ENCODE measurements around the gene GGCT. TPM values are rescaled to one million over a fixed set of nuclear protein-coding genes. Genes with fewer than 3 reads are reported as not detected.

GGCT gene
- polyA plus RNA-seq, 3 donors = 7.6 to 18.1 (median 10.7) TPM

GRCh38 chr7:30473903-30474302 lies 30.7 kb downstream of the GGCT start:
- no peak overlapping the region for H3K4me2 ChIP-seq (replicated peaks; ENCODE audit: extremely low read depth, low read length, poor library complexity, severe bottlenecking)
- no peaks in the 10 kb centered on the region for H3K9me3 ChIP-seq (replicated peaks in 1 of 2; ENCODE audit: control insufficient read depth in 1 of 2, insufficient read depth in 1 of 2, low read length in 2 of 2)
- H3K4me1 ChIP-seq (ENCODE audit: control insufficient read depth in 1 of 2, insufficient read depth in 2 of 2, low read length in 2 of 2) = peaks cover 38 to 44% of the 10 kb centered on the region in 2 donors
- H3K4me3 ChIP-seq (replicated peaks in 1 of 3; ENCODE audit: low read depth in 2 of 3, low read length in 3 of 3) = no peak overlapping the region
- Mint-ChIP-seq H3K36me3 (peaks cover 24 to 29% of the 10 kb centered on the region in 2 donors), H3K9me3 (peaks cover 0 to 3% (median 0%) of the 10 kb centered on the region in 7 donors), H3K4me1 (peaks cover 70% of the 10 kb centered on the region), H3K27me3 (ENCODE audit: low read depth in 3 of 3) (no peaks in the 10 kb centered on the region), H3K27ac (peak overlapping the region in 6 of 7 donors; percentile 12 to 69 (median 62)), H3K4me3 (no peak overlapping the region)
- H3K9ac ChIP-seq (ENCODE audit: insufficient read depth, low read length, poor library complexity, severe bottlenecking) = no peak overlapping the region
- H3K27me3 ChIP-seq (ENCODE audit: control insufficient read depth in 2 of 2, insufficient read depth in 2 of 2, low read length in 2 of 2) = no peaks in the 10 kb centered on the region
- WGBS (ENCODE audit: insufficient coverage) = no CpG with 5 or more reads among the region's 1 CpG
- H3K27ac ChIP-seq (ENCODE audit: low read depth in 1 of 2, low read length in 2 of 2) = peak overlapping the region in 1 of 2 donors; percentile 22
- no peak overlapping the region for H2AFZ ChIP-seq (ENCODE audit: insufficient read depth, low read depth, low read length, poor library complexity, severe bottlenecking)
- H3K79me2 ChIP-seq (ENCODE audit: insufficient read depth, low read length) = peaks cover 94% of the 10 kb centered on the region
- peaks cover 0 to 25% of the 10 kb centered on the region in 2 donors for H3K36me3 ChIP-seq (replicated peaks in 1 of 2; ENCODE audit: control insufficient read depth in 1 of 2, insufficient read depth in 2 of 2, low read length in 2 of 2)
- no peak for TF ChIP-seq CTCF (IDR thresholded peaks at IDR 0.05)
- intact Hi-C loops (cut with micrococcal nuclease) = no loop called here
- peaks cover 20% of the 10 kb centered on the region for H4K20me1 ChIP-seq (ENCODE audit: insufficient read depth, low read length)
- DNase-seq = no peak

GRCh38 chr7:30472784-30473775 lies 31.5 kb downstream of the GGCT start:
- Histone ChIP-seq H3K4me2 (replicated peaks; ENCODE audit: extremely low read depth, low read length, poor library complexity, severe bottlenecking) (no peak overlapping the region), H2AFZ (ENCODE audit: insufficient read depth, low read depth, low read length, poor library complexity, severe bottlenecking) (no peak overlapping the region), H3K36me3 (replicated peaks in 1 of 2; ENCODE audit: control insufficient read depth in 1 of 2, insufficient read depth in 2 of 2, low read length in 2 of 2) (peaks cover 0 to 25% of the 10 kb centered on the region in 2 donors), H4K20me1 (ENCODE audit: insufficient read depth, low read length) (peaks cover 20% of the 10 kb centered on the region), H3K4me1 (ENCODE audit: control insufficient read depth in 1 of 2, insufficient read depth in 2 of 2, low read length in 2 of 2) (peaks cover 44 to 48% of the 10 kb centered on the region in 2 donors), H3K27ac (ENCODE audit: low read depth in 1 of 2, low read length in 2 of 2) (peak overlapping the region in 1 of 2 donors; percentile 22), H3K4me3 (replicated peaks in 1 of 3; ENCODE audit: low read depth in 2 of 3, low read length in 3 of 3) (no peak overlapping the region), H3K9ac (ENCODE audit: insufficient read depth, low read length, poor library complexity, severe bottlenecking) (no peak overlapping the region), H3K9me3 (replicated peaks in 1 of 2; ENCODE audit: control insufficient read depth in 1 of 2, insufficient read depth in 1 of 2, low read length in 2 of 2) (no peaks in the 10 kb centered on the region), H3K27me3 (ENCODE audit: control insufficient read depth in 2 of 2, insufficient read depth in 2 of 2, low read length in 2 of 2) (no peaks in the 10 kb centered on the region), H3K79me2 (ENCODE audit: insufficient read depth, low read length) (peaks cover 100% of the 10 kb centered on the region)
- peaks cover 24 to 29% of the 10 kb centered on the region in 2 donors for H3K36me3 Mint-ChIP-seq
- intact Hi-C loops (cut with micrococcal nuclease) = no loop called here
- 0% methylated on average over 1 of the region's 4 CpGs for WGBS (ENCODE audit: insufficient coverage)
- H3K9me3 Mint-ChIP-seq = peaks cover 0 to 3% (median 0%) of the 10 kb centered on the region in 7 donors
- no peak overlapping the region for H3K4me3 Mint-ChIP-seq
- no peak for DNase-seq
- no peaks in the 10 kb centered on the region for H3K27me3 Mint-ChIP-seq (ENCODE audit: low read depth in 3 of 3)
- no peak for TF ChIP-seq CTCF (IDR thresholded peaks at IDR 0.05)
- H3K27ac Mint-ChIP-seq = peak overlapping the region in 6 of 7 donors; percentile 12 to 67 (median 58)
- H3K4me1 Mint-ChIP-seq = peaks cover 78% of the 10 kb centered on the region

Data from CD14-positive monocyte (primary cell).